GM12891 (cell line): ENCODE data around the gene ANKMY2.

Experiments used
- POLR2A ChIP-seq: IDR thresholded peaks from 2 replicates; pipeline ENCODE4 v1.6.1; 2011; ENCODE audit warnings: low read depth, low read length, control low read depth
- POLR2AphosphoS5 ChIP-seq: IDR thresholded peaks from 2 replicates; pipeline ENCODE4 v1.6.1; 2011; ENCODE audit warnings: low read depth, low read length, control low read depth
- SPI1 ChIP-seq: IDR thresholded peaks from 2 replicates; pipeline ENCODE4 v1.6.1; 2011; ENCODE audit warnings: low read depth, low read length, control low read depth
- TAF1 ChIP-seq: IDR thresholded peaks from 2 replicates; pipeline ENCODE4 v1.6.1; 2011; ENCODE audit warnings: low read depth, low read length, control low read depth

DNA sequence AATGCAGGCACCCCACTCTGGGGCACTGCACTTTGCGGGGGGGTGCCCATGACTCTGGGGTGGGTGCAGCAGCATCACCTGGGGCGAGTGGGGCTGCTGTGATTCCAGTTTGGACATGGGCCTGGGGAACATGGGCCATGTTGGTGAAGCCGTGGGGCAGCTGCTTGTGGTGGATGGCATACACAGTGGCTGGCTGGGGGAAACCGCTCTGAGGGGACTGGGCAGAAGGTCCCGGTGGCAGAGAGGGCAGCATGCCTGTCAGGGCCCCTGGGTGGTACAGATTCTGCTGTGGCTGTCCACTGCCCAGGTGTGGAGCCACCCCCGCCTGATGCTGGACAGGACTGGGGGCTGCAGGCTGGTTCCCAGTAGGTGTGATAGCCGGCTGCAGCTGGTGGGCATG is 61.7 kb downstream of the ANKMY2 start:
- TF ChIP-seq POLR2A, result no peak
- no peak for TF ChIP-seq POLR2AphosphoS5
- no peak for TF ChIP-seq TAF1
- TF ChIP-seq SPI1, result no peak
